ENCODE measurements around the gene ACAA2.
"Not testable (repeated sequence)": the region's sequence is repeated elsewhere in the genome, so short reads cannot be mapped to it uniquely, and the experiment has no call there.

- not testable (repeated sequence) for TF ChIP-seq POLR2A (IDR thresholded peaks at IDR 0.05); CTCF (IDR thresholded peaks at IDR 0.05); POLR2AphosphoS5 (IDR thresholded peaks at IDR 0.05); EP300 (IDR thresholded peaks at IDR 0.05; ENCODE audit: low read depth)
These were observed 12.8 kb downstream of the ACAA2 start for GRCh38 chr18:49800491-49800890.

Data from transverse colon (tissue), 4 donors.